ENCODE measurements around the gene ZNF678.

DNA sequence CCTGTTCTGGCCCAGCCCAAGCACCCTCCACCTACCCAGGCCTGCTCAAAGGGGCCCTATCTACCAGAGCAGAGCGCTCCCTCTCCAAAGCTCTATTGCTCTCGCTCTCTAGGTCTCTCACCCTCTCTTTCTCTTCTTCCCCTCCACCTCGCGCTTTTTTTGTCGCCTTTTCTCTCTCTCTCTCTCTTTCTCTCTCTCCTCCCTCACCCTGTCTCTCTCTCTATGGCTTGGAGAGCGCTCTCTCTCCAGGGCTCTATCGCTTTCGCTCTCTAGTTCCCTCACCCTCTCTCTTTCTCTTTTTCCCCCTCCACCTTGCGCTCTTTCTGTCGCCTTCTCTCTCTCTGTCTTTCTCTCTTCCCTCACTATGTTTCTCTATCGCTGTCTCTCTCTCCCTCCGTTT is 3.4 kb upstream of the ZNF678 start:
- TF ChIP-seq, protein P1, sequence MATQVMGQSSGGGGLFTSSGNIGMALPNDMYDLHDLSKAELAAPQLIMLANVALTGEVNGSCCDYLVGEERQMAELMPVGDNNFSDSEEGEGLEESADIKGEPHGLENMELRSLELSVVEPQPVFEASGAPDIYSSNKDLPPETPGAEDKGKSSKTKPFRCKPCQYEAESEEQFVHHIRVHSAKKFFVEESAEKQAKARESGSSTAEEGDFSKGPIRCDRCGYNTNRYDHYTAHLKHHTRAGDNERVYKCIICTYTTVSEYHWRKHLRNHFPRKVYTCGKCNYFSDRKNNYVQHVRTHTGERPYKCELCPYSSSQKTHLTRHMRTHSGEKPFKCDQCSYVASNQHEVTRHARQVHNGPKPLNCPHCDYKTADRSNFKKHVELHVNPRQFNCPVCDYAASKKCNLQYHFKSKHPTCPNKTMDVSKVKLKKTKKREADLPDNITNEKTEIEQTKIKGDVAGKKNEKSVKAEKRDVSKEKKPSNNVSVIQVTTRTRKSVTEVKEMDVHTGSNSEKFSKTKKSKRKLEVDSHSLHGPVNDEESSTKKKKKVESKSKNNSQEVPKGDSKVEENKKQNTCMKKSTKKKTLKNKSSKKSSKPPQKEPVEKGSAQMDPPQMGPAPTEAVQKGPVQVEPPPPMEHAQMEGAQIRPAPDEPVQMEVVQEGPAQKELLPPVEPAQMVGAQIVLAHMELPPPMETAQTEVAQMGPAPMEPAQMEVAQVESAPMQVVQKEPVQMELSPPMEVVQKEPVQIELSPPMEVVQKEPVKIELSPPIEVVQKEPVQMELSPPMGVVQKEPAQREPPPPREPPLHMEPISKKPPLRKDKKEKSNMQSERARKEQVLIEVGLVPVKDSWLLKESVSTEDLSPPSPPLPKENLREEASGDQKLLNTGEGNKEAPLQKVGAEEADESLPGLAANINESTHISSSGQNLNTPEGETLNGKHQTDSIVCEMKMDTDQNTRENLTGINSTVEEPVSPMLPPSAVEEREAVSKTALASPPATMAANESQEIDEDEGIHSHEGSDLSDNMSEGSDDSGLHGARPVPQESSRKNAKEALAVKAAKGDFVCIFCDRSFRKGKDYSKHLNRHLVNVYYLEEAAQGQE (IDR thresholded peaks at IDR 0.05), result no peak
- TF ChIP-seq HOXA7 (CRISPR knock-in tag; IDR thresholded peaks at IDR 0.05), result no peak
- no peak for TF ChIP-seq POLR2A (IDR thresholded peaks at IDR 0.05; ENCODE audit: low read length)
- TF ChIP-seq, protein P2, sequence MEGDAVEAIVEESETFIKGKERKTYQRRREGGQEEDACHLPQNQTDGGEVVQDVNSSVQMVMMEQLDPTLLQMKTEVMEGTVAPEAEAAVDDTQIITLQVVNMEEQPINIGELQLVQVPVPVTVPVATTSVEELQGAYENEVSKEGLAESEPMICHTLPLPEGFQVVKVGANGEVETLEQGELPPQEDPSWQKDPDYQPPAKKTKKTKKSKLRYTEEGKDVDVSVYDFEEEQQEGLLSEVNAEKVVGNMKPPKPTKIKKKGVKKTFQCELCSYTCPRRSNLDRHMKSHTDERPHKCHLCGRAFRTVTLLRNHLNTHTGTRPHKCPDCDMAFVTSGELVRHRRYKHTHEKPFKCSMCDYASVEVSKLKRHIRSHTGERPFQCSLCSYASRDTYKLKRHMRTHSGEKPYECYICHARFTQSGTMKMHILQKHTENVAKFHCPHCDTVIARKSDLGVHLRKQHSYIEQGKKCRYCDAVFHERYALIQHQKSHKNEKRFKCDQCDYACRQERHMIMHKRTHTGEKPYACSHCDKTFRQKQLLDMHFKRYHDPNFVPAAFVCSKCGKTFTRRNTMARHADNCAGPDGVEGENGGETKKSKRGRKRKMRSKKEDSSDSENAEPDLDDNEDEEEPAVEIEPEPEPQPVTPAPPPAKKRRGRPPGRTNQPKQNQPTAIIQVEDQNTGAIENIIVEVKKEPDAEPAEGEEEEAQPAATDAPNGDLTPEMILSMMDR (IDR thresholded peaks at IDR 0.05), result no peak
- TF ChIP-seq KDM1A (IDR thresholded peaks at IDR 0.05; ENCODE audit: low read depth), result no peak
- no peak for TF ChIP-seq SREBF2 (IDR thresholded peaks at IDR 0.05)
- TF ChIP-seq JUN (IDR thresholded peaks at IDR 0.05), result no peak
- TF ChIP-seq NR3C1 (IDR thresholded peaks at IDR 0.05), result no peak
- TF ChIP-seq, protein P3, sequence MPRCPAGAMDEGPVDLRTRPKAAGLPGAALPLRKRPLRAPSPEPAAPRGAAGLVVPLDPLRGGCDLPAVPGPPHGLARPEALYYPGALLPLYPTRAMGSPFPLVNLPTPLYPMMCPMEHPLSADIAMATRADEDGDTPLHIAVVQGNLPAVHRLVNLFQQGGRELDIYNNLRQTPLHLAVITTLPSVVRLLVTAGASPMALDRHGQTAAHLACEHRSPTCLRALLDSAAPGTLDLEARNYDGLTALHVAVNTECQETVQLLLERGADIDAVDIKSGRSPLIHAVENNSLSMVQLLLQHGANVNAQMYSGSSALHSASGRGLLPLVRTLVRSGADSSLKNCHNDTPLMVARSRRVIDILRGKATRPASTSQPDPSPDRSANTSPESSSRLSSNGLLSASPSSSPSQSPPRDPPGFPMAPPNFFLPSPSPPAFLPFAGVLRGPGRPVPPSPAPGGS (IDR thresholded peaks at IDR 0.05), result no peak
- no peak for TF ChIP-seq ZSCAN20 (CRISPR knock-in tag; IDR thresholded peaks at IDR 0.05)
